AG08396 (cell line): ENCODE measurements around the gene RADX.
"Not testable (repeated sequence)": the region's sequence is repeated elsewhere in the genome, so short reads cannot be mapped to it uniquely, and the experiment has no call there.

ENCODE experiments used
- DNase-seq: peaks from one replicate; pipeline ENCODE4 v3.0.0; 2012; ENCODE audit warnings: low spot score, mixed read lengths

The RADX gene, protein sequence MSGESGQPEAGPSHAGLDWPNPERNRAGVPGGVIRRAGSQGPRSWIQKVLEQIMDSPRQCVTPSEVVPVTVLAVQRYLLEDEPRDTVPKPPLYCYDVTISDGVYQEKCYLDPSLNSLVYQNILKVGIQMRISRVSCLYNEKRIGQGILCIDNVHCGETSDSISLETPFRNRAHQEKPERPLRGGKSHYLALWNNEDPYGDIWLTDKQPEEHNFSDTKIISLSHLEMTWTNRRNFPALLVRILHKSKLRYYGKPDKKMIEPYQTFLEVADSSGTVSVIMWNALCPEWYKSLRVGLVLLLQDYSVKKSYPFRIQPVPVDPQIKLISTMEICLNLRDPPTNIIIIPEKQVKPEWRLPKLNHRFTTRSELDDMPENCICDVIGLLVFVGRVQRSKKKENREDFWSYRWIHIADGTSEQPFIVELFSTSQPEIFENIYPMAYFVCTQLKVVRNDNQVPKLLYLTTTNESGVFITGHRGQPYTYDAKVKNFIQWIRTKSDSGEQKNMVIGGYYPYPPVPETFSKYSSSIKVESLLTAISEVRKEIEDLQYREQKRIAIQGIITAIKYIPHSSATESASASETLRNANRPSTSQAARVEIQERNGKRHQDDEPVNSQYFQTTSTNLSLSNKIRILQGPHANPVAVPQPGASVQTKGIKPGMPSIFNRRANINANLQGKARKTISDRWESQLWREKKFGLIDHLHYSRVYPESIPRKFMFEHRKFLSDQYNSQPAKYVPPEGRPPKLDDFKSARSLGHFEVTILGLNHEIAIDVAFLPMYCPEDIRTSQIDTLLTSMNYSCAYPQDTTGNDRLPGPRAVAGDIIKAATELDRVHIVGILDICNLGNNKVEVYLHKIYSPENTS

GRCh38 chrX:106611679-106612392 lies at the start of gene RADX:
TSS of gene RADX (plus strand) at chrX:106611978. CDS start at chrX:106612081, 103 bp downstream.
- DNase-seq: peak; percentile 73

GRCh38 chrX:106564986-106565385 lies 46.8 kb upstream of the RADX start:
- no peak for DNase-seq

- DNase-seq: no peak
Measured at GRCh38 chrX:106566362-106566761, 45.4 kb upstream of the RADX start.

GRCh38 chrX:106581856-106582255 lies 29.9 kb upstream of the RADX start:
- no peak for DNase-seq

GRCh38 chrX:106585478-106585877 lies 26.3 kb upstream of the RADX start:
- no peak for DNase-seq

DNA sequence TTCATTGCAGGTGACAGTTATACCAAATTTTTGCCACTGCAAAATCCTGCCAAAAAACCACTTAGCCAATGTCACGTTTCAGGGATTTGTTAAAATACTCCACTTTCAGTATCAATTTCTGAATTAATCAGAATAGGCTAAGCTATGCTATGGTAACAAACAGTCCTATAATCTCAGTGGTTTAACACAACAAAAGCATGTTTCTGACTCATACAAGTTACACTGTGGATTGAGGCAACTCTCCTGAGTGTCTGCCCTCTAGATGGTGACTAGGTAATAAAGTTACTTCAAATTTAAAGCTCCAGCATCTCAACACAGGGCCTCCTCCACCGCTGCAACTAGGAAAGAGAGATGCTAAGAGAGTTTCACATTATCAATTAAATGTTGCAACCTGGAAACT lies 23.0 kb upstream of the RADX start:
- no peak for DNase-seq

GRCh38 chrX:106599411-106599810 lies 12.4 kb upstream of the RADX start:
- DNase-seq: no peak

DNA sequence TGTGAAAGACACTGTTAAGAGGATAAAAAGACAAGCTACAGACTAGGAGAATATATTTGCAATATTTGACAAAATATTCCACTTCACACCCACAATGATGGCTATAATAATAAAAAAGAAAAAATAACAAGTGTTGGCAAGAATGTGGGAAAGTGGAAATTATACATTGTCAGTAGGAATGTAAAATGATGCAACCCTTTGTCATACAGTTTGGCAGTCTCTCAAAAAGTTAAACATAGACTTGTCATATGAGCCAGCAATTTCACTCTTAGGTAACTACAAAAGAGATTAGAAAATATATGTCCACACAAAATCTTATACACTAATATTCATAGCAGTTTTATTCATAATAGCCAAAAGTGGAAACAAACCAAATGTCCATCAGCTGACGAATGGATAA lies 5.2 kb upstream of the RADX start:
- no peak for DNase-seq

DNA sequence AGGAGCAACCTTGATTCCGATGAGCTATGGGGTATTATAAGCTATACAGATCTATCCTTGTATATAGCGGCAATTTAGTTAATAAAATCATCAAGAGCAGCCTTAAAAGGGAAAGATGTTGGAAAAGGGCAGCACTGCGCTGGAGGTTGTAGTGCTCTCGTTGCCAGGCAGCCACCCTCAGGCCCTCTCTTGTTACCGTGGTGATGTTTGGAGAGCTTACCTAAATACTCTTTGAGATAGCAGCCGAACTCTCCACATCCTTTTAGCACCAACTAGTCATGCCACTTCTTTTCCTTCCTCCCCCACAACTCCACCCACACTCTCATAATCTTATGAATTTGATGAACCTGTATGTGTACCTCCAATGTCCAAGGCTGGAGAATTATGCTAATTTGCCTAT lies 3.8 kb upstream of the RADX start:
- DNase-seq: no peak

- no peak for DNase-seq
Measured at GRCh38 chrX:106611317-106611678, 480 bp upstream of the RADX start.

GRCh38 chrX:106612393-106612763 lies 600 bp downstream of the RADX start:
- DNase-seq: no peak

- DNase-seq: no peak
Measured at GRCh38 chrX:106613277-106613676, 1.5 kb downstream of the RADX start.

- no peak for DNase-seq
Measured at GRCh38 chrX:106615041-106615440, 3.3 kb downstream of the RADX start.

DNA sequence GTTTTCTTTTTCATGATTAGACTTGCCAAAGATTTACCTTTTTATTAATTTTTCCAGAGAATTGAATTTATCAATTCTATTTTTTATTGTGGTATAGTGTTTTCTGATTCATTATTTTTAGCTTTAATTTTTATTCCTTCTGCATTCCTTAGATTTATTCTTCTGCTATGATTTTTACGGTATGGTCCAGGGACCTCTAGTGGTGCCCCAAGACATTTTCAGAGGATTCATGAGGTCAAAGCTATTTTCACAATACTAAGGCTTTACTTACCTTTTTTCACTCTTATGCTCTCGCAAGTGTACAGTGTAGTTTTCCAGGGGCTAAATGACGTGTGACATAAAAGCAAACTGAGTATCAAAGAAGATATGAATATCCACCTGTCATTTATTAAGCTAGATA lies 8.0 kb downstream of the RADX start:
- DNase-seq: peak; percentile 11

DNA sequence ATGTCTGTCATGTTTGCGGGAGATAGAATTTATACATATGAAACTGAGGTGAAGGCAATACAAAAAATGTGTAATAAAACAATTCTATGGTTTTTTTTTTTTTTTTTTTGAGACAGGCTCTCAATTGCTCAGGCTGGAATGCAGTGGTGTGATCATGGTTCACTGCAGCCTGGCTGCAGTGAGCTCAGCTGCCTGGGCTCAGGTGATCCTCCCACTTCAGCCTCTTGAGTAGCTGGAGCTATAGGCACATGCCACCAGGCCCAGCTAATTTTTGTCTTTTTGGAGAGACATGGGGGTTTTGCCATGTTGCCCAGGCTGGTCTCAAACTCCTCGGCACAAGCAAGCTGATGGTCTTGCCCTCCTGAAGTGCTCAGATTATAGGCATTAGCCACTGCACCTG lies 10.1 kb downstream of the RADX start:
- no peak for DNase-seq

GRCh38 chrX:106626789-106627188 lies 15.0 kb downstream of the RADX start:
- DNase-seq: no peak

DNA sequence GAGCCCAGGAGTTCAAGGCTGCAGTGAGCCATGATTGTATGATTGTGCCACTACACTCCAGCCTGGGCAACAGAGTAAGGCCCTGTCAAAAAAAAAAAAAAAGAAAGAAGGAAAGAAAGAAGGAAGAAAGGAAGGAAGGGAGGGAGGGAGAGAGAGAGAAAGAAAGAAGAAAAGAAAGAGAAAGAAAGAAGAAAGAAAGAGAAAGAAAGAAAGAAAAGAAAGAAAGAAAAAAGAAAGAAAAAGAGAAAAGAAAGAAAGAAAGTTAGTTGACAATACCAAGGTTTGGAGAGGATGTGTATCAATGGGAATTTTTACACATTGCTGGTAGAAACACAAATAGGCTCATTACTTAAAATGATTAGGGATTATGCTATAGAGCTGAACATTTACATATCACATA lies 19.8 kb downstream of the RADX start:
- no peak for DNase-seq

DNA sequence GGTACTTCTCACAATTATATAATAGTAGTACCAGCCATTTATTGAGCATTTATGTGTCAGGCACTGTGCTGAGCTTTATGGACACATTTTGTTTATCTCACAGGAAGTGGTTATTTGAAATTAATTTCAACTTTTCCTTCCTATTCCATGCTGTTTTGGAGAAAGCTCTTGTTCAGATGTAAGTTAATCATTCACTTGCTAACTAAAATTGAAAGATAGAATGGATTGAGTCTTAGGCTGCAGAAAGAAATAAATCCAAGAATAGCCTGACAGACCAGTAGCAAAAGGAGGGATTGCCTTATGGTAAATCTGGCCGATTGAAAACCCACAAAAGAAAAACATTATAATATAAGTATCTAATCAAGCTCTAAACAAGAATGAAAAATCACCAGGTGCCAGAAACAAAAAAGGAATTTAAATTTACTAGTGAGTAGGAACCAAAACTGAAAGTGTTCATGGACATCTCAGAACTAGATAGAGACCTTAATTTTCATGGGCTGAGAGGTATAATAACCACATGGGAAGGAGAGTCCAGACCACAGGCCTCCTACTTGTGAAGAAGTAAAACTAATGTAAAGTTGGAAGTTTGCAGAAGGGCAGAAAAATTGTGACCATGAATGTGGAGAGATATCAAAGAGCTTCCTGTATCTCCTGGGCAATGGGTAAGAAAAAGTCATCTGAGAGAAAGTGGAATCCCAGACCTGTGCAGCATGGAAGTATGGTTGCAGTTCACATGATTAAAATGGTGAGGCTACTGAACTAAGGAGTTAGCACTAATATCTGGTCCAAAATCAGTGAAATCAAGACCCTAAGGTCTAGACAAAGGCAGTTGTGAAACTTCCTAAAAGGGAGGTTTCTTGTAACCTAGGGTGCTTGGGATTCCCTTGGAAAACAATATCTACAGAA lies 38.0 kb downstream of the RADX start:
- no peak for DNase-seq

GRCh38 chrX:106653625-106654024 lies 41.8 kb downstream of the RADX start:
- DNase-seq: not testable (repeated sequence)

GRCh38 chrX:106670631-106671030 lies 58.9 kb downstream of the RADX start:
- no peak for DNase-seq

GRCh38 chrX:106672527-106672926 lies 60.7 kb downstream of the RADX start:
- no peak for DNase-seq

- DNase-seq: no peak
Measured at GRCh38 chrX:106680716-106681115, 68.9 kb downstream of the RADX start.
